ENCODE measurements around the gene TMCC3. TPM values are rescaled to one million over a fixed set of nuclear protein-coding genes. Genes with fewer than 3 reads are reported as not detected.

Gene TMCC3
- total and polyA plus RNA-seq, 9 of the 15 experiments (the other 6 are each of a cell fraction or from before 2014, with no cell fraction given) = not detected

GRCh38 chr12:94631058-94631457, 19.3 kb downstream of the TMCC3 start:
- Histone ChIP-seq H2AFZ (ENCODE audit: low read depth, low read length) (no peak overlapping the region), H3K9me3 (replicated peaks; ENCODE audit: control insufficient read depth, insufficient read depth, low read depth, low read length) (no peaks in the 10 kb centered on the region), H3K4me3 (no peak overlapping the region), H3K4me1 (replicated peaks in 1 of 2; ENCODE audit: control insufficient read depth in 2 of 2, insufficient read depth in 2 of 2, low read length in 2 of 2) (no peaks in the 10 kb centered on the region), H3K27ac (ENCODE audit: extremely low read depth, low read depth, low read length) (no peak overlapping the region), H3K4me2 (ENCODE audit: insufficient read depth, low read length) (no peak overlapping the region), H3K36me3 (ENCODE audit: control insufficient read depth, insufficient read depth, low read length) (no peaks in the 10 kb centered on the region), H3K9ac (ENCODE audit: insufficient read depth in 1 of 2, low read depth in 2 of 2, low read length in 2 of 2) (no peak overlapping the region), H3K79me2 (ENCODE audit: control insufficient read depth, insufficient read depth, low read length) (no peaks in the 10 kb centered on the region), H3K9me1 (ENCODE audit: control insufficient read depth, insufficient read depth, low read length) (no peaks in the 10 kb centered on the region), H4K20me1 (replicated peaks; ENCODE audit: control insufficient read depth, insufficient read depth, low read length) (no peaks in the 10 kb centered on the region), H3K27me3 (ENCODE audit: control insufficient read depth in 2 of 2, insufficient read depth in 2 of 2, low read length in 2 of 2) (peaks cover 5 to 10% of the 10 kb centered on the region in 2 experiments; a peak in 3 of 5 replicates)
- FAIRE-seq (no peak), DNase-seq (ENCODE audit: extremely low read depth in 1 of 4, low spot score in 3 of 4) (no peak), ATAC-seq (no peak)
- WGBS (ENCODE audit: insufficient coverage, low coverage, missing lambda C conversion rate) = 0% methylated on average over 3 of the region's 3 CpGs
- TF ChIP-seq BCL6 (CRISPR knock-in tag; IDR thresholded peaks at IDR 0.05) = no peak
- no peak for TF ChIP-seq ZFP36 (IDR thresholded peaks at IDR 0.05; ENCODE audit: low read depth, low read length, partially characterized antibody)
- no peak for TF ChIP-seq NCOA2 (IDR thresholded peaks at IDR 0.05; ENCODE audit: partially characterized antibody in 2 of 2)
- no peak for TF ChIP-seq HIVEP1 (CRISPR knock-in tag; IDR thresholded peaks at IDR 0.05)
- BruUV-seq (replicated peaks) = no TSS peak
- ChIA-PET POLR2A (interaction anchor here (0.5 to 0.7 kb wide), 2 partner anchors 10 to 309 kb away, joined by 3 to 4 read pairs; no protein-coding TSS in a partner anchor), CTCF (ENCODE audit: low intra/inter-chr PET ratio) (no interaction called here)
- in situ Hi-C loops (cut with MboI) = no loop called here
- intact Hi-C loops (cut with micrococcal nuclease) = no loop called here

GRCh38 chr12:94628819-94629472, 21.4 kb downstream of the TMCC3 start:
- DNase-seq (ENCODE audit: extremely low read depth in 1 of 4, low spot score in 3 of 4) = no peak
- Histone ChIP-seq H3K4me3 (no peak overlapping the region), H3K79me2 (ENCODE audit: control insufficient read depth, insufficient read depth, low read length) (no peaks in the 10 kb centered on the region), H3K4me1 (replicated peaks in 1 of 2; ENCODE audit: control insufficient read depth in 2 of 2, insufficient read depth in 2 of 2, low read length in 2 of 2) (no peaks in the 10 kb centered on the region), H3K9ac (ENCODE audit: insufficient read depth in 1 of 2, low read depth in 2 of 2, low read length in 2 of 2) (no peak overlapping the region), H3K36me3 (ENCODE audit: control insufficient read depth, insufficient read depth, low read length) (no peaks in the 10 kb centered on the region), H3K27me3 (ENCODE audit: control insufficient read depth in 2 of 2, insufficient read depth in 2 of 2, low read length in 2 of 2) (peaks cover 2 to 6% of the 10 kb centered on the region in 2 experiments; a peak in 3 of 5 replicates), H2AFZ (ENCODE audit: low read depth, low read length) (no peak overlapping the region), H3K9me1 (ENCODE audit: control insufficient read depth, insufficient read depth, low read length) (no peaks in the 10 kb centered on the region), H3K4me2 (ENCODE audit: insufficient read depth, low read length) (no peak overlapping the region), H4K20me1 (replicated peaks; ENCODE audit: control insufficient read depth, insufficient read depth, low read length) (no peaks in the 10 kb centered on the region), H3K27ac (ENCODE audit: extremely low read depth, low read depth, low read length) (no peak overlapping the region), H3K9me3 (replicated peaks; ENCODE audit: control insufficient read depth, insufficient read depth, low read depth, low read length) (no peaks in the 10 kb centered on the region)
- CTCF ChIA-PET (ENCODE audit: low intra/inter-chr PET ratio) = no interaction called here
- BruUV-seq (replicated peaks) = no TSS peak
- WGBS (ENCODE audit: insufficient coverage, low coverage, missing lambda C conversion rate) = 11% methylated on average over 6 of the region's 6 CpGs
- POLR2A ChIA-PET = interaction anchor here (0.7 to 1.0 kb wide), 3 partner anchors 12 to 939 kb away, joined by 3 to 4 read pairs (median 3); no protein-coding TSS in a partner anchor
- FAIRE-seq = no peak
- TF ChIP-seq KDM5B (IDR thresholded peaks at IDR 0.05; ENCODE audit: insufficient replicate concordance, low read depth, low read length) = no peak
- peak; percentile 42 for TF ChIP-seq RFX1 (IDR thresholded peaks at IDR 0.05)
- in situ Hi-C loops (cut with MboI) = no loop called here
- intact Hi-C loops (cut with micrococcal nuclease) = no loop called here
- no peak for ATAC-seq

Measured in K562 (cell line).